Epithelial cell of esophagus (primary cell): ENCODE data around the gene CALCOCO1.
A peak's percentile ranks its signal among the peaks of the same experiment; 100 is the strongest.

Experiments used
- DNase-seq: peaks from one replicate; pipeline ENCODE4 v3.0.0; 2010; ENCODE audit warnings: low read depth
- H3K4me3 ChIP-seq: 2 replicates; pipeline ENCODE4 v1.5.1; 2011; ENCODE audit warnings: mild to moderate bottlenecking, low read length, control low read depth
- CTCF ChIP-seq: IDR thresholded peaks from 2 replicates; pipeline ENCODE4 v1.5.1; 2011; ENCODE audit warnings: low read depth, mild to moderate bottlenecking, low read length, control low read depth, inconsistent platforms; ENCODE audit not compliant: insufficient read depth; ENCODE audit errors: missing control alignments

The CALCOCO1 gene

GRCh38 chr12:53677800-53678148, 49.5 kb downstream of the CALCOCO1 start:
- DNase-seq = no peak
- TF ChIP-seq CTCF = no peak
- no peak overlapping the region for H3K4me3 ChIP-seq

- DNase-seq = no peak
- no peak for TF ChIP-seq CTCF
- H3K4me3 ChIP-seq = peak overlapping the region; percentile 14
Observed at GRCh38 chr12:53677016-53677799, 50.0 kb downstream of the CALCOCO1 start.

GRCh38 chr12:53676656-53677015, 50.6 kb downstream of the CALCOCO1 start:
- H3K4me3 ChIP-seq = peak overlapping the region; percentile 37
- DNase-seq = no peak
- no peak for TF ChIP-seq CTCF

- peak; percentile 98 for TF ChIP-seq CTCF
Observed at GRCh38 chr12:53675701-53676607, 51.3 kb downstream of the CALCOCO1 start, which contains the start of gene ATP5MC2. Gene ATP5MC2 (minus strand): TSS chr12:53676083. CDS start chr12:53672614, 3,469 bp downstream.

GRCh38 chr12:53674977-53675700, 52.1 kb downstream of the CALCOCO1 start:
- no peak for TF ChIP-seq CTCF
- DNase-seq = peak; percentile 5
- peak overlapping the region; percentile 88 for H3K4me3 ChIP-seq

More at GRCh38 chr12:53675701-53676607, 51.3 kb downstream of the CALCOCO1 start, which contains the start of gene ATP5MC2:
- DNase-seq = peak; percentile 99
- H3K4me3 ChIP-seq = peak within 1 kb of the TSS; percentile 88

GRCh38 chr12:53670971-53671370, 56.3 kb downstream of the CALCOCO1 start:
- H3K4me3 ChIP-seq = no peak overlapping the region
- no peak for TF ChIP-seq CTCF
- DNase-seq = peak; percentile 21
